Central memory CD8-positive, alpha-beta T cell (primary cell): Measurements from ENCODE around the gene EXOC6B.
"Not testable (repeated sequence)": the region's sequence is repeated elsewhere in the genome, so short reads cannot be mapped to it uniquely, and the experiment has no call there.

Experiments used
- ATAC-seq: fragments of 150-1000 bp; cut with Tn5 transposase; replicated peaks from 2 replicates; pipeline ENCODE4 v1.10.0; 2022; ENCODE audit warnings: mild to moderate bottlenecking, moderate FRiP score, moderate number of reproducible peaks; ENCODE audit not compliant: poor library complexity, severe bottlenecking; ENCODE audit errors: extremely low read depth
- DNase-seq, 2 donors: peaks; one replicate each; pipeline ENCODE4 v3.0.0; 2021; ENCODE audit warnings: low spot score in 2 of 2
- H3K27ac Mint-ChIP-seq: one replicate; pipeline ENCODE4 v1.8.0; 2022; ENCODE audit warnings: low read depth, mild to moderate bottlenecking, moderate library complexity, mixed read lengths
- H3K27me3 Mint-ChIP-seq: one replicate; pipeline ENCODE4 v1.8.0; 2022; ENCODE audit warnings: mixed read lengths
- H3K36me3 Mint-ChIP-seq: one replicate; pipeline ENCODE4 v1.8.0; 2022; ENCODE audit warnings: mild to moderate bottlenecking, moderate library complexity, mixed read lengths; ENCODE audit not compliant: insufficient read depth
- H3K4me1 Mint-ChIP-seq: one replicate; pipeline ENCODE4 v1.8.0; 2022; ENCODE audit warnings: mixed read lengths
- H3K4me3 Mint-ChIP-seq: one replicate; pipeline ENCODE4 v1.8.0; 2022; ENCODE audit warnings: mild to moderate bottlenecking, moderate library complexity, mixed read lengths
- H3K9me3 Mint-ChIP-seq: one replicate; pipeline ENCODE4 v1.8.0; 2022; ENCODE audit warnings: mixed read lengths

Gene EXOC6B

GRCh38 chr2:72676341-72677025 lies 149.3 kb downstream of the EXOC6B start:
- Mint-ChIP-seq H3K36me3 (no peaks in the 10 kb centered on the region), H3K4me3 (no peak overlapping the region), H3K27ac (no peak overlapping the region), H3K27me3 (no peaks in the 10 kb centered on the region), H3K4me1 (peaks cover 29% of the 10 kb centered on the region), H3K9me3 (no peaks in the 10 kb centered on the region)
- DNase-seq (no peak), ATAC-seq (no peak)

- DNase-seq (no peak), ATAC-seq (no peak)
- Mint-ChIP-seq H3K4me1 (peaks cover 30% of the 10 kb centered on the region), H3K27ac (no peak overlapping the region), H3K4me3 (no peak overlapping the region), H3K27me3 (no peaks in the 10 kb centered on the region), H3K9me3 (no peaks in the 10 kb centered on the region), H3K36me3 (no peaks in the 10 kb centered on the region)
These were observed 150.6 kb downstream of the EXOC6B start for GRCh38 chr2:72674982-72675915.

GRCh38 chr2:72673279-72673678 lies 152.6 kb downstream of the EXOC6B start:
- no peak for ATAC-seq
- H3K9me3 Mint-ChIP-seq = peaks cover 4% of the 10 kb centered on the region
- peaks cover 24% of the 10 kb centered on the region for H3K4me1 Mint-ChIP-seq
- DNase-seq = no peak
- H3K4me3 Mint-ChIP-seq = no peak overlapping the region
- no peaks in the 10 kb centered on the region for H3K27me3 Mint-ChIP-seq
- H3K27ac Mint-ChIP-seq = no peak overlapping the region
- H3K36me3 Mint-ChIP-seq = no peaks in the 10 kb centered on the region

DNA sequence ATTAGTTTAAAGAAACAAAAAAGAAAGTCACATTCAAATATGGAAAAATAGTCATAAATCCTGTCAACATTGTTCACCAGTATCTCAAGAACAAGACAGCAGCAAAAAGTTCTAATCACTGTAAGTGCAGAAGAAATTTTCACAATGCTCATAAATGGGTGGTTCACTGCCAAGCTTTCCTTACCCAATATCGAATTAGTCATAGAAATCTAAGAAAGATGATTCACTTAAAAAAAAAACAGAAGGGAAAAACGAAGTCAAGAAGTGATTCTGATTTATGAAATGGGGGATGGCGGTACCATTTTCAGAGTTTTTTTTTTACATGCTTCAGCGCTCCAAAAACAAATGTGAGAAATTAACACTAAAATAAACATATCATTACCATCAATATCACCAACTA lies 156.7 kb downstream of the EXOC6B start:
- Mint-ChIP-seq H3K36me3 (no peaks in the 10 kb centered on the region), H3K9me3 (peaks cover 23% of the 10 kb centered on the region), H3K4me1 (peaks cover 7% of the 10 kb centered on the region), H3K27me3 (no peaks in the 10 kb centered on the region), H3K4me3 (no peak overlapping the region), H3K27ac (no peak overlapping the region)
- no peak for DNase-seq
- no peak for ATAC-seq

- no peak overlapping the region for H3K27ac Mint-ChIP-seq
- no peak for DNase-seq
- no peaks in the 10 kb centered on the region for H3K27me3 Mint-ChIP-seq
- H3K4me1 Mint-ChIP-seq = peaks cover 7% of the 10 kb centered on the region
- H3K9me3 Mint-ChIP-seq = peaks cover 23% of the 10 kb centered on the region
- no peak for ATAC-seq
- no peaks in the 10 kb centered on the region for H3K36me3 Mint-ChIP-seq
- H3K4me3 Mint-ChIP-seq = no peak overlapping the region
These were observed 157.2 kb downstream of the EXOC6B start for GRCh38 chr2:72668647-72669046.

- no peak overlapping the region for H3K27ac Mint-ChIP-seq
These were observed 160.4 kb downstream of the EXOC6B start for GRCh38 chr2:72665448-72665847.

DNA sequence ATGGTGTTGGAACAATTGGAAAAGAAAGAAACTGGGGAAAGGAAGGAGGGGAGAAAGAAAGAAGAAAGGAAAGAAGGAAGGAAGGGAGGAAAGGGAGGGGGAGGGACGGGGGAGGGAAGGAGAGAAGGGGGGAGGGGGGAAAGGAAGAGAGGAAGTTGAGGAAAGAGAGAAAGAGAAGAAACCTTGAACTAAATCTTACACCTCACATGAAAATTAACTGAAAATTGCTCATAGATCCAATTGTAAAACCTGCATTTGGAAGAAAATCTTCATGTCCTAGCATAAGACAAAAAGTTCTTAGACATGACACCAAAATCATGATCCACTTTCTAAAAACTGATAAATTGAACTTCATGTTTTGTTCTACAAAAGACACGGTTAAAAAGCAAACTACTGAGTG lies 163.8 kb downstream of the EXOC6B start:
- ATAC-seq = no peak
- no peaks in the 10 kb centered on the region for H3K27me3 Mint-ChIP-seq

More at GRCh38 chr2:72665448-72665847, 160.4 kb downstream of the EXOC6B start:
- peaks cover 23% of the 10 kb centered on the region for H3K9me3 Mint-ChIP-seq
- no peaks in the 10 kb centered on the region for H3K27me3 Mint-ChIP-seq
- peaks cover 8% of the 10 kb centered on the region for H3K4me1 Mint-ChIP-seq
- ATAC-seq (no peak), DNase-seq (no peak)
- no peak overlapping the region for H3K4me3 Mint-ChIP-seq
- H3K36me3 Mint-ChIP-seq = no peaks in the 10 kb centered on the region

DNA sequence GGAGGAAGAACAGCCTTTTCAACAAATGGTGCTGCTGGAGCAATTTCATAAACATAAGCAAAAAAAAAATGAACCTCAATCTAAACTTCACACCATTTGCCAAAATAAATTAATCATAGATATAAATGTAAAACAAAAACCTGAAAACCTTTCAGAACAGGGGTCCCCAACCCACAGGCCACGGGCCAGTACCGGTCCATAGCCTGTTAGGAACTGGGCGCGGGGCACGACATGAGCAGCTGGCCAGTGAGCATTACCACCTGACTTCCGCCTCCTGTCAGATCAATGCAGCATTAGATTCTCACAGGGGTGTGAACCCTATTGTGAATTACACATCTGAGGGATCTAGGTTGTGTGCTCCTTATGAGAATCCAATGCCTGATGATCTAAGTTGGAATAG lies 176.0 kb downstream of the EXOC6B start:
- Mint-ChIP-seq H3K27me3 (no peaks in the 10 kb centered on the region), H3K4me1 (peaks cover 8% of the 10 kb centered on the region), H3K36me3 (no peaks in the 10 kb centered on the region), H3K27ac (no peak overlapping the region), H3K4me3 (no peak overlapping the region), H3K9me3 (peaks cover 18% of the 10 kb centered on the region)
- DNase-seq (no peak), ATAC-seq (no peak)

More for the DNA sequence above, 163.8 kb downstream of the EXOC6B start:
- H3K27ac Mint-ChIP-seq = no peak overlapping the region
- H3K36me3 Mint-ChIP-seq = no peaks in the 10 kb centered on the region
- no peak overlapping the region for H3K4me3 Mint-ChIP-seq
- H3K4me1 Mint-ChIP-seq = peaks cover 8% of the 10 kb centered on the region
- H3K9me3 Mint-ChIP-seq = peaks cover 13% of the 10 kb centered on the region
- DNase-seq = no peak

DNA sequence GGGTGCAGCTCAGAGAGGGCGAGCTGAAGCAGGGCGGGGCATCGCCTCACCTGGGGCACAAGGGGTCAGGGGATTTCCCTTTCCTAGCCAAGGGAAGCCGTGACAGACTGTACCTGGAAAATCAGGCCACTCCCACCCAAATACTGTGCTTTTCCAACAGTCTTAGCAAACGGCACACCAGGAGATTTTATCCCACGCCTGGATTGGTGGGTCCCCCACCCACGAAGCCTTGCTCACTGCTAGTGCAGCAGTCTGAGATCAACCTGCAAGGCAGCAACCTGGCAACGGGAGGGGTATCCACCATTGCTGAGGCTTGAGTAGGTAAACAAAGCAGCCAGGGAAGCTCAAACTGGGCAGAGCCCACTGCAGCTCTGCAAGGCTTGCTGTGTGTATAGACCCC lies 184.6 kb downstream of the EXOC6B start:
- DNase-seq, H3K27me3 Mint-ChIP-seq, ATAC-seq, H3K36me3 Mint-ChIP-seq, H3K4me3 Mint-ChIP-seq, H3K27ac Mint-ChIP-seq: not testable (repeated sequence)
- H3K4me1 Mint-ChIP-seq = peaks cover 26% of the 10 kb centered on the region
- H3K9me3 Mint-ChIP-seq = peaks cover 15% of the 10 kb centered on the region

GRCh38 chr2:72638600-72639211 lies 187.1 kb downstream of the EXOC6B start:
- no peaks in the 10 kb centered on the region for H3K27me3 Mint-ChIP-seq
- peaks cover 24% of the 10 kb centered on the region for H3K4me1 Mint-ChIP-seq
- H3K36me3 Mint-ChIP-seq = peaks cover 2% of the 10 kb centered on the region
- H3K4me3 Mint-ChIP-seq = no peak overlapping the region
- DNase-seq = no peak
- ATAC-seq = no peak
- no peaks in the 10 kb centered on the region for H3K9me3 Mint-ChIP-seq
- H3K27ac Mint-ChIP-seq = no peak overlapping the region

GRCh38 chr2:72636210-72636609 lies 189.6 kb downstream of the EXOC6B start:
- Mint-ChIP-seq H3K36me3 (peaks cover 2% of the 10 kb centered on the region), H3K27me3 (no peaks in the 10 kb centered on the region), H3K4me3 (no peak overlapping the region), H3K9me3 (no peaks in the 10 kb centered on the region), H3K4me1 (peaks cover 29% of the 10 kb centered on the region), H3K27ac (no peak overlapping the region)
- DNase-seq (no peak), ATAC-seq (no peak)

DNA sequence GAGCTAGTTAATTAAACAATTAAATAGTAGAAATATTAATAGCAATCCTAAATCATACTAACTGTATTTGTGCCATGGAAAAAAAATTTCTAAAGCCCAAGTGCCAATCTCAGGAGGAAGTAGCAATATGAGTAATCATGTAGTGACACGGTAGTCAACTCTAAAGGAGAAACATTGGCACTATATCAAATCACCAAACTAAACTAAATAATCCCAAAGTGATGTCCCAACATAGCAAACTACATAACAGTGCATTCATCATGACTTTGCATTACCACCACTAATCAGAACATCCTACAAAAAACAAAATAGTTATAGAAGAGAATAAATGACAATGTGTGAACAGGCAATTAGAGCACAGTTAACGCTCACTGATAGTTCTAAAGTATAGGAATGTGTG lies 195.1 kb downstream of the EXOC6B start:
- no peak for DNase-seq

More for the DNA sequence above, 195.1 kb downstream of the EXOC6B start:
- Mint-ChIP-seq H3K27ac (no peak overlapping the region), H3K27me3 (no peaks in the 10 kb centered on the region), H3K4me3 (no peak overlapping the region), H3K9me3 (no peaks in the 10 kb centered on the region), H3K36me3 (no peaks in the 10 kb centered on the region), H3K4me1 (peaks cover 11% of the 10 kb centered on the region)
- no peak for ATAC-seq
